Uterus (tissue), 4 donors: Measurements from ENCODE around the gene SEMA6B. TPM values are rescaled to one million over a fixed set of nuclear protein-coding genes. Genes with fewer than 3 reads are reported as not detected.
A peak's percentile ranks its signal among the peaks of the same experiment; 100 is the strongest.

ENCODE experiments used
- DNase-seq, 2 donors: peaks; one replicate each; pipeline ENCODE4 v3.0.0-alpha.2; 2019 to 2020
- H3K27ac ChIP-seq, 2 donors: fragments of 200-600 bp; sonication (generic); 1 replicate in 1 of 2; 2 replicates in 1 of 2; pipeline ENCODE4 v1.5.1; 2016 to 2018
- H3K27me3 ChIP-seq, 2 donors: fragments of 200-600 bp; sonication (generic); one replicate each; pipeline ENCODE4 v1.5.1; 2018 to 2019; ENCODE audit warnings: control low read depth in 1 of 2
- H3K36me3 ChIP-seq, 2 donors: fragments of 200-600 bp; sonication (generic); one replicate each; pipeline ENCODE4 v1.5.1; 2019; ENCODE audit warnings: control low read depth in 1 of 2
- H3K4me1 ChIP-seq, 2 donors: fragments of 200-600 bp; sonication (generic); one replicate each; pipeline ENCODE4 v1.5.1; 2018 to 2019; ENCODE audit warnings: control low read depth in 1 of 2
- H3K4me3 ChIP-seq, 2 donors: fragments of 200-600 bp; sonication (generic); 1 replicate in 1 of 2; 2 replicates in 1 of 2; pipeline ENCODE4 v1.5.1; 2018 to 2019; ENCODE audit warnings: mild to moderate bottlenecking in 1 of 2
- H3K9me3 ChIP-seq, 2 donors: fragments of 200-600 bp; sonication (generic); one replicate each; pipeline ENCODE4 v1.5.1; 2019; ENCODE audit warnings: control low read depth in 1 of 2
- CTCF ChIP-seq, 4 experiments: fragments of 200-600 bp in 2 of 4; fragments of 450-650 bp in 2 of 4; sonication (generic) in 2 of 4; IDR thresholded peaks; one replicate each; pipeline ENCODE4 v1.5.1; 2016 to 2019; ENCODE audit warnings: antibody characterized with exemption in 4 of 4, mild to moderate bottlenecking in 2 of 4, moderate library complexity in 1 of 4
- POLR2A ChIP-seq, 2 donors: fragments of 450-650 bp; IDR thresholded peaks; one replicate each; pipeline ENCODE4 v1.6.1; 2016; ENCODE audit warnings: antibody characterized with exemption in 2 of 2, mild to moderate bottlenecking in 1 of 2, moderate library complexity in 1 of 2
- intact Hi-C: fragments of 100-400 bp; cut with DNase I; formaldehyde crosslinking; loops from one replicate; pipeline ENCODE4 v1.15.1; 2023; ENCODE audit warnings: low total_unique reads
- total RNA-seq, 4 donors: library from RNA; depleted of rRNA in 3 of 4; stranded (reverse); fragments of >200 nt in 3 of 4; gene quantifications; one replicate each; pipeline versions ENCODE4 v1.1.0 to v1.2.4, GENCODE V29; 2014 to 2023
- donor health status: DM: yes; HTN: yes; CAD: no.

The SEMA6B gene
- total RNA-seq, 4 donors from 2014 or later = 1.8 to 48.1 (median 5.5) TPM

- peaks cover 17 to 30% of the 10 kb centered on the region in 2 donors for H3K27me3 ChIP-seq
Observed at GRCh38 chr19:4583961-4584669, 24.6 kb upstream of the SEMA6B start.

GRCh38 chr19:4582980-4583842 lies 23.7 kb upstream of the SEMA6B start:
- Histone ChIP-seq H3K27me3 (peaks cover 17 to 30% of the 10 kb centered on the region in 2 donors), H3K4me3 (no peak overlapping the region)

More at GRCh38 chr19:4583961-4584669, 24.6 kb upstream of the SEMA6B start:
- Histone ChIP-seq H3K9me3 (no peaks in the 10 kb centered on the region), H3K27ac (no peak overlapping the region), H3K4me1 (peaks cover 0 to 21% of the 10 kb centered on the region in 2 donors), H3K36me3 (no peaks in the 10 kb centered on the region), H3K4me3 (peak overlapping the region; percentile 1 to 4)
- intact Hi-C loops = no loop called here
- DNase-seq = no peak
- TF ChIP-seq POLR2A (IDR thresholded peaks at IDR 0.05) (peak in 1 of 2 donors; percentile 30), CTCF (IDR thresholded peaks at IDR 0.05) (no peak)

GRCh38 chr19:4581666-4582553 lies 22.4 kb upstream of the SEMA6B start:
- DNase-seq = no peak
- intact Hi-C loops = no loop called here
- Histone ChIP-seq H3K9me3 (no peaks in the 10 kb centered on the region), H3K4me3 (no peak overlapping the region), H3K27me3 (peaks cover 17 to 30% of the 10 kb centered on the region in 2 donors), H3K27ac (peak overlapping the region in 1 of 2 donors; percentile 27), H3K4me1 (peaks cover 0 to 21% of the 10 kb centered on the region in 2 donors), H3K36me3 (no peaks in the 10 kb centered on the region)
- TF ChIP-seq POLR2A (IDR thresholded peaks at IDR 0.05) = no peak
- TF ChIP-seq CTCF (IDR thresholded peaks at IDR 0.05) = no peak

More at GRCh38 chr19:4582980-4583842, 23.7 kb upstream of the SEMA6B start:
- Histone ChIP-seq H3K27ac (no peak overlapping the region), H3K9me3 (no peaks in the 10 kb centered on the region), H3K4me1 (peaks cover 0 to 21% of the 10 kb centered on the region in 2 donors), H3K36me3 (no peaks in the 10 kb centered on the region)
- TF ChIP-seq CTCF (IDR thresholded peaks at IDR 0.05) = no peak
- no peak for TF ChIP-seq POLR2A (IDR thresholded peaks at IDR 0.05)
- intact Hi-C loops = no loop called here
- DNase-seq = no peak

- peaks cover 0 to 21% of the 10 kb centered on the region in 2 donors for H3K4me1 ChIP-seq
- intact Hi-C loops = no loop called here
- no peak for TF ChIP-seq POLR2A (IDR thresholded peaks at IDR 0.05)
- TF ChIP-seq CTCF (IDR thresholded peaks at IDR 0.05) = no peak
- peaks cover 17 to 30% of the 10 kb centered on the region in 2 donors for H3K27me3 ChIP-seq
- no peaks in the 10 kb centered on the region for H3K9me3 ChIP-seq
- no peak for DNase-seq
- peak overlapping the region; percentile 19 to 24 for H3K4me3 ChIP-seq
- peak overlapping the region; percentile 47 to 62 for H3K27ac ChIP-seq
- no peaks in the 10 kb centered on the region for H3K36me3 ChIP-seq
Observed at GRCh38 chr19:4580961-4581665, 21.6 kb upstream of the SEMA6B start.
